ENCODE results near the gene FBH1.

GRCh38 chr10:5973069-5973468 is 83.0 kb downstream of the FBH1 start:
- TF ChIP-seq CTCF (IDR thresholded peaks at IDR 0.05; ENCODE audit: low read length) (no peak), EZH2 (IDR thresholded peaks at IDR 0.05; ENCODE audit: borderline replicate concordance, low read length) (no peak)

Data from OCI-LY1 (cell line).